Measurements from ENCODE around the gene STK38. TPM values are rescaled to one million over a fixed set of nuclear protein-coding genes. Genes with fewer than 3 reads are reported as not detected.
"Not testable (repeated sequence)": the region's sequence is repeated elsewhere in the genome, so short reads cannot be mapped to it uniquely, and the experiment has no call there.

The STK38 gene
- total and polyA plus RNA-seq, 2 of the 13 experiments (the other 11 are each of a cell fraction or from before 2014, with no cell fraction given): 10.3 to 20.7 TPM

GRCh38 chr6:36572353-36573311, 25.4 kb upstream of the STK38 start:
- H3K4me2 ChIP-seq (ENCODE audit: low read depth, low read length): peak overlapping the region; percentile 14; the same call in 1 of the 2 replicates
- 26% methylated on average over 12 of the region's 12 CpGs for WGBS (ENCODE audit: low lambda C conversion rate)
- in situ Hi-C loops (cut with HindIII; ENCODE audit: extremely low pct_ligation_motif_present, low pct_unique_long_range_greater_than_20kb); H3K27ac ChIP-seq (ENCODE audit: extremely low read length, insufficient read depth, low read length); intact Hi-C loops (cut with micrococcal nuclease; ENCODE audit: unreplicated experiment); H4K20me1 ChIP-seq (ENCODE audit: insufficient read depth, low read length); H3K27me3 ChIP-seq (ENCODE audit: control insufficient read depth in 1 of 2, insufficient read depth in 2 of 2, low read length in 2 of 2); H3K9ac ChIP-seq (ENCODE audit: insufficient read depth, low read depth, low read length); H3K9me3 ChIP-seq (ENCODE audit: low read length); H3K79me2 ChIP-seq (ENCODE audit: insufficient read depth, low read length); H2AFZ ChIP-seq (ENCODE audit: low read length); H3K36me3 ChIP-seq (replicated peaks in 1 of 2; ENCODE audit: control insufficient read depth in 1 of 2, insufficient read depth in 2 of 2, low read length in 2 of 2); H3K4me3 ChIP-seq (replicated peaks in 1 of 3; ENCODE audit: insufficient read depth in 1 of 3, low read depth in 2 of 3, low read length in 3 of 3); BruUV-seq (replicated peaks); TF ChIP-seq ATF7 (CRISPR knock-in tag; IDR thresholded peaks at IDR 0.05): not testable (repeated sequence)
- DNase-seq (ENCODE audit: low spot score): peak; percentile 81
- ChIA-PET POLR2A (interaction anchor here (0.7 to 1.4 kb wide), 3 partner anchors 21 to 36 kb away, joined by 3 to 6 read pairs (median 3); no protein-coding TSS in a partner anchor), CTCF (ENCODE audit: low intra/inter-chr PET ratio, low total read pairs) (interaction anchor here (0.7 kb wide), 1 partner anchor 22 kb away, joined by 3 read pairs; no protein-coding TSS in a partner anchor)
- peak; percentile 59 for FAIRE-seq
- peaks cover 71% of the 10 kb centered on the region for H3K4me1 ChIP-seq (ENCODE audit: insufficient read depth, low read length)
- ATAC-seq: peak; percentile 30
- TF ChIP-seq RXRA (CRISPR knock-in tag; IDR thresholded peaks at IDR 0.05) (0 out of 2 replicates have a peak, but pooled peaks have one; percentile 18), ZBTB33 (CRISPR knock-in tag; IDR thresholded peaks at IDR 0.05) (peak; percentile 27; the same call in 1 of the 2 replicates), REPIN1 (CRISPR knock-in tag; IDR thresholded peaks at IDR 0.05; ENCODE audit: borderline replicate concordance, low read depth) (0 out of 2 replicates have a peak, but pooled peaks have one; percentile 34), ATF7 (IDR thresholded peaks at IDR 0.05) (peak; percentile 69), FOXK1 (CRISPR knock-in tag; IDR thresholded peaks at IDR 0.05; ENCODE audit: borderline replicate concordance, low read depth) (0 out of 2 replicates have a peak, but pooled peaks have one; percentile 29), FOSL2 (CRISPR knock-in tag; IDR thresholded peaks at IDR 0.05) (peak; percentile 32; the same call in 1 of the 2 replicates), ZNF362 (CRISPR knock-in tag; IDR thresholded peaks at IDR 0.05; ENCODE audit: borderline replicate concordance) (peak; percentile 85), ZNF646 (CRISPR knock-in tag; IDR thresholded peaks at IDR 0.05) (peak; percentile 82), CEBPG (CRISPR knock-in tag; IDR thresholded peaks at IDR 0.05) (0 out of 2 replicates have a peak, but pooled peaks have one; percentile 9), TEAD3 (CRISPR knock-in tag; optimal IDR thresholded peaks at IDR 0.05; ENCODE audit: borderline replicate concordance) (peak; percentile 36), NR2F1 (CRISPR knock-in tag; IDR thresholded peaks at IDR 0.05) (peak in 1 of 2 experiments; percentile 59; a peak in 1 of 4 replicates)
